ENCODE measurements around the gene ACTRT2. TPM values are rescaled to one million over a fixed set of nuclear protein-coding genes. Genes with fewer than 3 reads are reported as not detected.

Gene ACTRT2
- total and polyA plus RNA-seq, 2 donors (not counting 3 experiments of a cell fraction or from before 2014, with no cell fraction given), result not detected

GRCh38 chr1:3009556-3009955 is 11.7 kb upstream of the ACTRT2 start:
- H2AFZ ChIP-seq (ENCODE audit: low read depth, low read length), result no peak overlapping the region
- no peaks in the 10 kb centered on the region for H3K4me1 ChIP-seq (ENCODE audit: control insufficient read depth, extremely low read depth, insufficient read depth, low read length)
- H3K4me3 ChIP-seq (replicated peaks in 1 of 3; ENCODE audit: insufficient read depth in 1 of 3, low read depth in 1 of 3, low read length in 3 of 3), result no peak overlapping the region
- no peak for TF ChIP-seq FOS (IDR thresholded peaks at IDR 0.05; ENCODE audit: borderline replicate concordance, insufficient read depth, low read length)
- TF ChIP-seq EZH2 (IDR thresholded peaks at IDR 0.05; ENCODE audit: borderline replicate concordance, low read depth, low read length, severe bottlenecking), result no peak
- no peak for TF ChIP-seq MYC (IDR thresholded peaks at IDR 0.05; ENCODE audit: low read depth, low read length)
- no peak for TF ChIP-seq GATA2 (IDR thresholded peaks at IDR 0.05; ENCODE audit: insufficient read depth, insufficient read length, low read depth, low read length)
- TF ChIP-seq JUN (IDR thresholded peaks at IDR 0.05; ENCODE audit: borderline replicate concordance, insufficient read depth, insufficient read length, low read depth), result no peak
- TF ChIP-seq, protein P1, sequence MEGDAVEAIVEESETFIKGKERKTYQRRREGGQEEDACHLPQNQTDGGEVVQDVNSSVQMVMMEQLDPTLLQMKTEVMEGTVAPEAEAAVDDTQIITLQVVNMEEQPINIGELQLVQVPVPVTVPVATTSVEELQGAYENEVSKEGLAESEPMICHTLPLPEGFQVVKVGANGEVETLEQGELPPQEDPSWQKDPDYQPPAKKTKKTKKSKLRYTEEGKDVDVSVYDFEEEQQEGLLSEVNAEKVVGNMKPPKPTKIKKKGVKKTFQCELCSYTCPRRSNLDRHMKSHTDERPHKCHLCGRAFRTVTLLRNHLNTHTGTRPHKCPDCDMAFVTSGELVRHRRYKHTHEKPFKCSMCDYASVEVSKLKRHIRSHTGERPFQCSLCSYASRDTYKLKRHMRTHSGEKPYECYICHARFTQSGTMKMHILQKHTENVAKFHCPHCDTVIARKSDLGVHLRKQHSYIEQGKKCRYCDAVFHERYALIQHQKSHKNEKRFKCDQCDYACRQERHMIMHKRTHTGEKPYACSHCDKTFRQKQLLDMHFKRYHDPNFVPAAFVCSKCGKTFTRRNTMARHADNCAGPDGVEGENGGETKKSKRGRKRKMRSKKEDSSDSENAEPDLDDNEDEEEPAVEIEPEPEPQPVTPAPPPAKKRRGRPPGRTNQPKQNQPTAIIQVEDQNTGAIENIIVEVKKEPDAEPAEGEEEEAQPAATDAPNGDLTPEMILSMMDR (IDR thresholded peaks at IDR 0.05; ENCODE audit: extremely low read depth in 1 of 2, insufficient read depth in 1 of 2, low read depth in 1 of 2, low read length in 2 of 2), result no peak
- H3K36me3 ChIP-seq (ENCODE audit: control insufficient read depth in 2 of 2, extremely low read depth in 1 of 2, insufficient read depth in 2 of 2, low read length in 2 of 2), result no peaks in the 10 kb centered on the region
- dilution Hi-C loops (cut with MboI; ENCODE audit: extremely low pct_ligation_motif_present, low sequenced_read_pairs) (no loop called here), intact Hi-C loops (cut with micrococcal nuclease) (no loop called here)
- H3K9me3 ChIP-seq (replicated peaks; ENCODE audit: control insufficient read depth, insufficient read depth, low read length), result peaks cover 2% of the 10 kb centered on the region
- no peaks in the 10 kb centered on the region for H3K9me1 ChIP-seq (replicated peaks; ENCODE audit: control insufficient read depth, extremely low read depth, insufficient read depth, low read length)
- DNase-seq (ENCODE audit: low read depth, low spot score), result no peak
- FAIRE-seq, result no peak
- CTCF ChIA-PET, result no interaction called here
- H3K79me2 ChIP-seq (ENCODE audit: control insufficient read depth, insufficient read depth, low read length), result no peaks in the 10 kb centered on the region
- no peak overlapping the region for H3K4me2 ChIP-seq (ENCODE audit: insufficient read depth, low read length)
- BruUV-seq (replicated peaks), result no TSS peak
- POLR2A ChIA-PET, result no interaction called here
- H3K27me3 ChIP-seq (ENCODE audit: control insufficient read depth in 2 of 2, insufficient read depth in 2 of 2, low read length in 2 of 2), result no peaks in the 10 kb centered on the region
- H4K20me1 ChIP-seq (replicated peaks; ENCODE audit: control insufficient read depth, extremely low read depth, insufficient read depth, low read length), result no peaks in the 10 kb centered on the region
- no peak overlapping the region for H3K27ac ChIP-seq (ENCODE audit: insufficient read depth, low read depth, low read length)
- no peak overlapping the region for H3K9ac ChIP-seq (replicated peaks; ENCODE audit: extremely low read depth, insufficient read depth, low read length)

GRCh38 chr1:3011127-3011526 is 10.1 kb upstream of the ACTRT2 start:
- no peak overlapping the region for H3K9ac ChIP-seq (replicated peaks; ENCODE audit: extremely low read depth, insufficient read depth, low read length)
- no peak overlapping the region for H2AFZ ChIP-seq (ENCODE audit: low read depth, low read length)
- intact Hi-C loops (cut with micrococcal nuclease) (no loop called here), dilution Hi-C loops (cut with MboI; ENCODE audit: extremely low pct_ligation_motif_present, low sequenced_read_pairs) (no loop called here)
- BruUV-seq (replicated peaks), result no TSS peak
- ChIA-PET POLR2A (no interaction called here), CTCF (no interaction called here)
- no peaks in the 10 kb centered on the region for H4K20me1 ChIP-seq (replicated peaks; ENCODE audit: control insufficient read depth, extremely low read depth, insufficient read depth, low read length)
- H3K79me2 ChIP-seq (ENCODE audit: control insufficient read depth, insufficient read depth, low read length), result no peaks in the 10 kb centered on the region
- no peaks in the 10 kb centered on the region for H3K4me1 ChIP-seq (ENCODE audit: control insufficient read depth, extremely low read depth, insufficient read depth, low read length)
- no peak for FAIRE-seq
- TF ChIP-seq MYC (IDR thresholded peaks at IDR 0.05; ENCODE audit: low read depth, low read length) (no peak), POLR2AphosphoS5 (IDR thresholded peaks at IDR 0.05; ENCODE audit: insufficient read depth, low read depth, low read length) (no peak), POLR2A (IDR thresholded peaks at IDR 0.05; ENCODE audit: low read depth, low read length) (no peak), JUN (IDR thresholded peaks at IDR 0.05; ENCODE audit: borderline replicate concordance, insufficient read depth, insufficient read length, low read depth) (no peak), EZH2 (IDR thresholded peaks at IDR 0.05; ENCODE audit: borderline replicate concordance, low read depth, low read length, severe bottlenecking) (no peak)
- TF ChIP-seq, protein P1 (IDR thresholded peaks at IDR 0.05; ENCODE audit: extremely low read depth in 1 of 2, insufficient read depth in 1 of 2, low read depth in 1 of 2, low read length in 2 of 2), result no peak
- no peak overlapping the region for H3K4me3 ChIP-seq (replicated peaks in 1 of 3; ENCODE audit: insufficient read depth in 1 of 3, low read depth in 1 of 3, low read length in 3 of 3)
- DNase-seq (ENCODE audit: low read depth, low spot score), result no peak
- no peaks in the 10 kb centered on the region for H3K27me3 ChIP-seq (ENCODE audit: control insufficient read depth in 2 of 2, insufficient read depth in 2 of 2, low read length in 2 of 2)
- H3K36me3 ChIP-seq (ENCODE audit: control insufficient read depth in 2 of 2, extremely low read depth in 1 of 2, insufficient read depth in 2 of 2, low read length in 2 of 2), result no peaks in the 10 kb centered on the region
- no peaks in the 10 kb centered on the region for H3K9me1 ChIP-seq (replicated peaks; ENCODE audit: control insufficient read depth, extremely low read depth, insufficient read depth, low read length)
- no peak overlapping the region for H3K4me2 ChIP-seq (ENCODE audit: insufficient read depth, low read length)
- peaks cover 2% of the 10 kb centered on the region for H3K9me3 ChIP-seq (replicated peaks; ENCODE audit: control insufficient read depth, insufficient read depth, low read length)
- H3K27ac ChIP-seq (ENCODE audit: insufficient read depth, low read depth, low read length), result no peak overlapping the region

Measured in endothelial cell of umbilical vein (primary cell).